Brain pericyte (primary cell): ENCODE results near the gene DEXI.
"Not testable (repeated sequence)": the region's sequence is repeated elsewhere in the genome, so short reads cannot be mapped to it uniquely, and the experiment has no call there.

Experiments used
- DNase-seq: peaks from one replicate; pipeline ENCODE4 v3.0.0-alpha.2; 2012; ENCODE audit warnings: low read depth, low spot score

The DEXI gene

DNA sequence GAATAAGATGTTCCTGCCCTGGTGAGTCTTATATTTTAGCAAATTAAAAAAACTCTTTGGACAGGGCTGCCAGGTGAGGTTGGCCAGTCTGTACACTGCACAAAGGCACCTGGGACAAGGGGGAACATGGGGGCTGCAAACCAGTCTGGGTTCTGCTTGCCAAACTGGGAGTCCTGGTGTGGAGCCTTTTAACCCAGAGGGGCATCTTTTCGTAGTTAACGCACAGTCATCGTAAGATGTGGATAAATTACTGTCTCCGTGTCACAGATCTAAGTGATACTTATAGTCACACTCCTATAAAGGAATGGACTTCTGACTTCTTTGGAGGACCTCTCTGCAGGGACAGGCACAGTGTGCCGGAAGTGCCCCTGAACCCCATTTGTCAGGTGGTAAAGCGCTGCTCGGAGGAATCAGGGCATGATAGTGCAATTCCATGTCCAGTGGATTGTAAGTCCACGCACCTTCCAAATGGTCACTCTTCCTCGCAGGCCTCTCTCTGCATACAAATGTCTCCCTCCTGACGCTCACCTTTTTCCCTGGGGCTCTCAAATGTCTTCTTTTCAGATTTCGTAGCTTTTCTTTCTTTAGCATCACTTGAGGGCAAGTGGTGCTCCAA, 14.7 kb downstream of the DEXI start:
- DNase-seq, result no peak

GRCh38 chr16:10926867-10927266, 15.4 kb downstream of the DEXI start:
- DNase-seq, result no peak

GRCh38 chr16:10926094-10926493, 16.2 kb downstream of the DEXI start:
- no peak for DNase-seq

GRCh38 chr16:10925285-10925684, 17.0 kb downstream of the DEXI start:
- not testable (repeated sequence) for DNase-seq

DNA sequence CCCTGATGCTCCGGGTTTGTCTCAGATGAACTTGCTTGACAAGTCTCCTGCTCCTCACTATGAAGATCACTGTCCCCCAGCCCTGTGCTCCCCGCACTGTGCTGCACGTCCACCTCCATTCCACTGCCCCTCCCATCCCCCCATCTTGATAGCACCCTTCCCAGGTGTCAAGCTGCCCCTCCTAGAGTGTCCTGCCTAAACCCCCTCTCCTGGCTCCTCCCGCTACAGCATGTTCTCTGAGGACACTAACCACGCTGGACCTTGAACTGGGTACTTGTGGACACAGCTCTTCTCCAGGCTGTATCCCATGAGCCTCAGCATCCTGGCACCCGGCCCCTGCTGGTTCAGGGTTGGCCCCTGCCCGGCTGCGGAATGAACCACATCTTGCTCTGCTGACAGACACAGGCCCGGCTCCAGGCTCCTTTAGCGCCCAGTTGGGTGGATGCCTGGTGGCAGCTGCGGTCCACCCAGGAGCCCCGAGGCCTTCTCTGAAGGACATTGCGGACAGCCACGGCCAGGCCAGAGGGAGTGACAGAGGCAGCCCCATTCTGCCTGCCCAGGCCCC, 18.5 kb downstream of the DEXI start:
- no peak for DNase-seq

GRCh38 chr16:10923146-10923649, 19.1 kb downstream of the DEXI start:
- no peak for DNase-seq

DNA sequence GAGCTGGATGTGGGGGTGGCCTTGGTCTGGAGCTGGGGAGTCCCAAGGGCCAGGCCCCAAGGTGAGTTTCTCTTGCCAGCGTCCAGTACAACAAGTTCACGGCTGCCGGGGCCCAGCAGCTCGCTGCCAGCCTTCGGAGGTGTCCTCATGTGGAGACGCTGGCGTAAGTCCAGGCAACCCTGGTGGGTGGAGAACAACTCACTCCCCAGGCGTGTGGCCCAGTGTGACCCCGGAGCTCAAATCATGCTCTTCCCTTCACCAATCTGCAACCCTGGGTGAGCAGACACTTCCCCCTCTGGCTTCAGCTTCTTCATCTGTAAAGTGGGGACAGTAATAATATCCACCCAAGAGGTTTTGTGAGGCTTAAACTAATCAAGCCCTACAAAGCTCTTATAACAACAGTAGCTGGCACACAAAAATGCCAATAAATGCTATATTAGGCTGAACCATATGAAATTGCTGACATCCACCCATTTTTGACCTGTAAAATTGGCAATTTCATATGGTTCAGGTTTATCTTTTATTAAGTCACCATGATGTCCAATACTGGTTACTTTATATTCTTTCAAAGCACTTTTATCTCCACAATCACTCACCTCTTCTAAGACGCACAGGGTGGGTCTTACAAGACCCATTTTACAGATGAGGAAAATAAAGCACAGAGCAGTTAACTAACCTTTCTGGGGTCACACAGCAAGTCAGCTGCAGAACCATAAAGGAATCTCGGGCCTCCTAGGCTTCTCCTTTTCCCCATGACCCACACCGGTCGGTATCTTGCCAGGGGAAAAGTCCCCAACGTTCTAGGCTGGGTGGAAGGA, 19.7 kb downstream of the DEXI start:
- DNase-seq, result no peak

DNA sequence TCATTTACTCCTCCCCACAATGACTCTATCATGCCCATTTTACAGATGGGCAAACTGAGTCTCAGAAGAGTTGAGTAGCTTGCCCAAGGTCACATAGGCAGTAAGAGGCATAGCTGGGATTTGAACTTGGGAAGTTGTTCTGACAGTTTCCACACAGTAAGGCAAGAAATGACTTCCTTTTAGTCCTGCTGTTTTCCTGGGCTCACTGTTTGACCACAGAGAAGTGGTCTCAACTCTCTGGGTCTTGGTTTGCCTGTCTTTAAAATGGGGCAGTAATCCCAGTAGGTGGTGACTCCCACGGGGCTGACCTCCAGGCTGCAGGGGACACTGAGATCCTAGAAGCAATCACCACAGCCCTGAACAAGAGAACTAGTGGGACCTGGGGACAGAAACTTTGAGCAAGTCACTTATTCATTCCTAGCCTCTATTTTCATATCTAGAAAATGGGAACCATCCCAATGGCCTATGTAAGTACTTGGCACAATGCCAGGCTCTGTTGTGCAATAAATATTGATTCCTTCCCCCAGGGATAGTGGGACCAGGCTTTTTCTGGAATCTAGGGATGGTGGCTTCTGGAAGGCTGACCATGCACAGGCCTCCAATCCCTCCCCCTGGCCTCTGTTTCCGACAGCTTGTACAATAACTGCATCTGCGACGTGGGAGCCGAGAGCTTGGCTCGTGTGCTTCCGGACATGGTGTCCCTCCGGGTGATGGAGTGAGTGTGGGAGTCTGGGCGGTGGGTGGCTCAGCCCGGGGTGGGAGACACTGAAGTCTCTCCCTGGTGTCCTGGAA, 20.5 kb downstream of the DEXI start:
- DNase-seq, result no peak

DNA sequence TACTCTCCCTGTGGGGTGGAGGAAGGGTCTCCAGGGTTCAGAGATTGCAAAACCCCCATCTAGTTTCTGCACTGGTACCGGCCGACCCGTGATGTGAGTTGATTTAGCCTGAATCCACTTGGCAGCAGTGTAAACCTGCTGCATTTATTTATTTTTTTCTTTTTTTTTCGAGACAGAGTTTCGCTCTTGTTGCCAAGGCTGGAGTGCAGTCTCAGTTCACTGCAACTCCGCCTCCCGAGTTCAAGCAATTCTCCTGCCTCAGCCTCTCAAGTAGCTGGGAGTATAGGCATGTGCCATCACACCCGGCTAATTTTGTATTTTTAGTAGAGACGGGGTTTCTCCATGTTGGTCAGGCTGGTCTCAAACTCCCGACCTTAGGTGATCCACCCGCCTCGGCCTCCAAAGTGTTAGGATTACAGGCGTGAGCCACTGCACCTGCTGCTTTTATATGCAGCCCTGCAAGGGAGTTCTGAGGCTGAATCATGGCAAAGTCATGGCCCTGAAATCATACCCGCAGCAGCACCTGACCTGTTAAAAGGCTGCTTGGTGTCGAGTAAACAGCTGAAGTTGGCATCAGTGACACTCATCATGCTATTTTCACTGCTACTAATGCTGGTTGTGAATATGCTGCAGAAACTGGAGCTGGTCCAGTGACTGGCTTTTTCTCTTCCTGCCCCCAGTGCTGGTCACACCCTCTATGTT, 21.4 kb downstream of the DEXI start:
- no peak for DNase-seq

GRCh38 chr16:10919003-10919351, 23.3 kb downstream of the DEXI start:
- no peak for DNase-seq

DNA sequence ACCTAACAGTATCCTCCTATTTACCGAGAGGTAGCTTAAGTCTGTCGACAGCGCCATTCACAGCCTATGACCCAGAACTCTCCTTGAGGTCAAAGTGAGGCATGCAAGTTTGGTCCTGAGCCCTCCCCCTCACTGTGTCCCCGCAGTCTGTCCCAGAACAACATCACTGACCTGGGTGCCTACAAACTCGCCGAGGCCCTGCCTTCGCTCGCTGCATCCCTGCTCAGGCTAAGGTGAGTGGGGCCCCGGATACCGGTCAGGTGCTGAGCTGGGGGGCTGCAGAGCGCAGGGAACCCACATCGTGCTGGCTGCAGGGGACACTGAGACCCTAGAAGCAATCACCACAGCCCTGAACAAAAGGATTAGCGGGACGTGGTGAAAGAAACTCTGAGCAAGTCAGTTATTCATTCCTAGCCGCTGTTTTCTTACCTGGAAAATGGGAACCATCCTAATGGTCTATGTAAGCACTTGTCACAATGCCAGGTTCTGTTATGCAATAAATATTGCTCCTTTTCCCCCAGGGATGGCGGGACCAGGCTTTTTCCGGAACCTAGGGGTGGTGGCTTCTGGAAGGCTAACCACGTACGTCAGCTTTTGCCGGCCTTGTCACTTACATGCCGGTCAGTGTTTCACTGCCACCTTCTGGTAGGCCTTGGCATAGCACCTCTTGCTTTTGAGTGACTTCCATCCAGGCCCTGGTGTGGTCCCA, 23.8 kb downstream of the DEXI start:
- peak; percentile 65 for DNase-seq

DNA sequence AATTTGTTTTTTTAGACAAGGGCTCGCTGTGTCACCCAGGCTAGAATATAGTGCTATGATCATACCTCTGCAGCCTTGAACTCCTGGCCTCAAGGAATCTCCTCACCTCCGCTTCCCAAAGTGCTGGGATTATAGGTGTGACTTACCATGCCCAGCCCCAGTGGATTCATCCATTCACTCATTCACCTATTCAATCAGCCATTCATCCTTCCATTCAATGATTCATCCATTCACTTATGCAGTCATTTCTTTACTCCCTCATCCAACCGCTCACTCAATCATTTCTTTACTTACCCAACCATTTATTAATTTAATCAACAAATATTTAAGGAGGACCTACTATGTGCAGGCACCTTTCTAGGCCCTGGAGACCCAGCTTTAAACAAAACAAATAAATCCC, 25.7 kb downstream of the DEXI start:
- no peak for DNase-seq

DNA sequence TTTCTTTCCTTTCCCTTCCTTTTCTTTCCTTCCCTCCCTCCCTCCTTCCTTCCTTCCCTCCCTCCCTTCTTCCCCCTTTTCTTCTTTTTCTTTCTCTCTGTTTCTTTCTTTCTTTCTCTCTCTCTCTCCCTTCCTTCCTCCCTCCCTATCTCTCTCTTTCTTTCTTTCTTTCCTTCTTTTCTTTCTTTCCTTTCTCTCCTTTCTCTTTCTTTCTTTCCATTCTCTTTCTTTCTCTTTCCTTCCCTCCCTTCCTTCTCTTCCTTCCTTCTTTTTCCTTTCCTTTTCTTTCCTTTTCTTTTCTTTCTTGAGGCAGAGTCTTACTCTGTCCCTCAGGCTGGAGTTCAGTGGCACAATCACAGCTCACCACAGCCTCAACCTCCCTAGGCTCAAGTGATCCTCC, 31.0 kb downstream of the DEXI start:
- DNase-seq, result no peak

- no peak for DNase-seq
Observed at GRCh38 chr16:10907757-10908045, 34.6 kb downstream of the DEXI start.

- no peak for DNase-seq
Observed at GRCh38 chr16:10906914-10907756, 35.1 kb downstream of the DEXI start.

DNA sequence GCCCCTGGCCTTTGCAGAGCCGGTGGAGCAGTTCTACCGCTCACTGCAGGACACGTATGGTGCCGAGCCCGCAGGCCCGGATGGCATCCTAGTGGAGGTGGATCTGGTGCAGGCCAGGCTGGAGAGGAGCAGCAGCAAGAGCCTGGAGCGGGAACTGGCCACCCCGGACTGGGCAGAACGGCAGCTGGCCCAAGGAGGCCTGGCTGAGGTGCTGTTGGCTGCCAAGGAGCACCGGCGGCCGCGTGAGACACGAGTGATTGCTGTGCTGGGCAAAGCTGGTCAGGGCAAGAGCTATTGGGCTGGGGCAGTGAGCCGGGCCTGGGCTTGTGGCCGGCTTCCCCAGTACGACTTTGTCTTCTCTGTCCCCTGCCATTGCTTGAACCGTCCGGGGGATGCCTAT, 35.8 kb downstream of the DEXI start:
- DNase-seq, result no peak

GRCh38 chr16:10902999-10903398, 39.3 kb downstream of the DEXI start:
- no peak for DNase-seq

DNA sequence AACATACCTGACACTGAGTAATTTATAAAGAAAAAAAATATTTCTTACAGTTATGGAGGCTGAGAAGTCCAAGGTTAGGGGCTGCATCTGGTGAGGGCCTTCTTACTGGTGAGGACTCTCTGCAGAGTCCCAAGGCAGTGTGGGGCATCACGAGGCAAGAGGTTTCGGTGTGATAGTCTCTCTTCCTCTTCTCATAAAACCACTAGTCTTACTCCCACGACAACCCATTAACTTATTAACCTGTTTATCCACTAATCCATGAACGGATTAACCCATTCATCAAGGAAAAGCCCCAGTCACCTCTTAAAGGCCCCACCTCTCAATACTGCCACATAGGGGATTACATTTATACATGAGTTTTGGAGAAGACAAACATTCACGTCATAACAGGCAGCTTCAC, 45.1 kb downstream of the DEXI start:
- DNase-seq, result no peak

DNA sequence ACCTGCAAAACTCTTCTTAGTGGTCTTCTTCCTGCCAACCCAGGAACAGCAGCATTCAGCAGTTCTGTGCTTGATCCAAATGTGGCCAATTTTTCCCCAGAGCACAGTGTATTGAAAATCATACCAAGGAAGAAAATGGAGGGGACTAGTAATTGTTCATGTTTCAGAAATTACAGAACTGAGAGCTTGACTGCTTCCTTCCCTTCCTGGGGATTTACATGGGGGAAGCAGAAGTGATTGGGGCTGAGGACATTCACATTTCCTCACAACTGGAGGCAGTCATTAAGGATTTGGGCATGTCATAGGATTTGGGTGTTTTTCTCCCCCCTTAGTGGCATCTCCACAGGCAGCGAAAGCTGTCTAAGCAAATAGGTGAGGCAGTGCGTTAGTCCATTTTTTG, 45.5 kb downstream of the DEXI start:
- no peak for DNase-seq

DNA sequence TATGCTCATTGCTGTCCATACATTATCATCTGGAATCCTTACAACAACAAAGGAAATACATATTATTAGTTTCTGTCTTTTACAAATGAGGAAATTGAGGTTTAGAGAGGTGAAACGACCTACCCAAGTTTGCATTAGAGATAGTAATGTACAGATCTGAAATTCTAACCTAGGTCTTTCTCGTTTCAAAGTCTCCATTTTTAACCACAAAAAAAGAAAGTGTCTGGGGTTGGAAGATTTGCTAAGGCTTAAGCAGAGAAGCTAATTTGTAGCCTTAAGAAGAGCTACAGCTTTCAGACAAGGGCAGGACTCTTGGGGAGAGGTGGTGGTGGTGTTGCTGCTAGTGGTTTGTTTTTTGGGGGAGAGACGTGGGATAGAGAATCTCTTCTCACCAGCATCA, 46.1 kb downstream of the DEXI start:
- no peak for DNase-seq
